GM19193 (cell line): ENCODE results near the gene EXOSC1.

Experiments
- POLR2A ChIP-seq: IDR thresholded peaks from 4 replicates; pipeline ENCODE4 v1.6.1; 2011; ENCODE audit not compliant: insufficient read depth, insufficient read length; ENCODE audit errors: extremely low read depth

EXOSC1 gene

DNA sequence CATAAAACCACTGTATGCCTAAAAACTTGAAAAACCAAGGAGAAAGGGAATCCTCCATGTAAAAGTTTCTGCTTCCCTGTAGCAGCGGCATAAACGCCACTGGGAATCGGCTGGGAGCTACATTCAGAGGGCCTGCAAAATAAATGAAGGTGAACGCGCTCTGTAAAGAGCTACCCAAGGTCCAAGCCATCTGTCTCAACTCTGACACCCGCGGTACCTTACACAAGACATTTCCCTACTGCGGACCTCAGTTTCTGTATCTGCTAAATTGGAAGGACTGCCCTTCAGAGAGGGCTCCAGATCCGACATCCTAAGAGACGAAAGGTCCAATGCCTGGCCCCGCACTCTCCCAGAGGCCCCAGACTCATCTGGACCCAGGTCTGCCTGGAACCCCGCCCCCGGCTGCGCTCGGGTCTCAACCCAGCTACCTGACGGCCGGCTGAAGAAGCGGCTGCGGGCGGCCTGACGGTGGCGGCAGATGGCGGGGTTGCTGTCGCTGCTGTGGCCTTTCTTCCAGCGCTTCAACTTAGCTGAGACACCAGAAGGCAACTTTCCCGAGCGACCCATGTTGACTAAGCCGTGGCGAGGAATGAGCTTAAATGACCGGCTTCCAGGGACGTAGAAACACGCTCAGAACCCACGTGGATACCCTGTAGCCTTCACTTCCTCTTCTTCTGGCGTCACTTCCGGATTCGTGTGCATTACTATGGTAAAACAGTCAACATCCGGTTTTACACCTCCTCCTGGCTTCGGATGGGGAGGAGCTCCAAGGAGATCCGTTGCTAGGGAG is 44.9 kb downstream of the EXOSC1 start, which contains the start of gene RRP12:
RRP12 (minus strand) TSS at position 676 of the 790 bp plus-strand sequence; CDS start at position 567, 109 bp downstream.
- TF ChIP-seq POLR2A, result peak; percentile 66

DNA sequence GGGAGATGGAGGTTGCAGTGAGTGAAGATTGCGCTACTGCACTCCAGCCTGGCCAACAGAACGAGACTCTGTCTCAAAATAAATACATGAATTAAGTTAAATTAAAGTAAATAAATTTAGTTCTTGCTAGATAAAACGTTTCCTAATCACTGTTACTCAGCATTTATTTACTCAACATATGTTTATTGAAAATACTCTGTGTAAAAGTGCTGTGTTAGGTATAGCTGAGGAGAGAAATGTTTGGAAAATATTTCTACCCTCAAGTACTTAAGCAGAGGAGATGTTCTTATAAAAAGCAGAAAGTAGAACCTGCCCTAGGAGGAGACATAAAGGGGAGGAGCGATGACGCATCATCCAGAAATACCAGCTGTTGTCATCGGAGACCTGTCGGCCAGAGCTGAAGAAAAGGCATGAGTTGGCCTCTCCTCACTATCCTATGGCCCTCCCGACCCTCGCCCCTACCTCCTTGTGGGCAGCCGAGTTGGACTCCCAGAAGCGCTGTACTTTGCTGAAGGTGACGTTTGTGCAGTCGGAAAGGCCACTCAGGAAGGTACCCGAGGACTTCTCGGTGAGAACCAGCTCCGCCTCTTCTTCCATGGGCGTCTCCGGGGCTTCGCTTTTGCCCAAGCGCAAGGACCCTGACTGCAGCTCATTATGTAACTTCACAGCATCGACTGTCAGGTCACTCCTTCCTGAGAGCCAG is 45.8 kb downstream of the EXOSC1 start:
- no peak for TF ChIP-seq POLR2A

DNA sequence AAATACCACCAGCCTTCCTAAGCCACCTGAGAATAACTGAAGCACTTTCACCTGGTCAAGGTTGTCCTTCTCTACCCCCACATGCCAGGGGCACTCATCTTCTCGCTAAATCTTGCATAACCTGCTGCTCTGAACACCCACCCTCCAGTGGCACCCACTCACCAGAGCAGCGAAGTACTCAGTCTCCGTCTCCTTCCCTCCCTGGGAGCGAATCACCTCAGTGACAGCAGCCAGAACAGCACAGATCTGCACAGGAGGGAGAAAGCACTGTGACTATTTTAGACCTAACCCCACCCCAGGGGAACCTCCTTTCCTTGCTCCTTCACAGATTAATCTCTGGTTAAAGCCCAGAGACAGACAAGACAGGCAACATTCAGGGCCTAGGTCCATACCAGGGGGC is 49.8 kb downstream of the EXOSC1 start:
- TF ChIP-seq POLR2A, result no peak

DNA sequence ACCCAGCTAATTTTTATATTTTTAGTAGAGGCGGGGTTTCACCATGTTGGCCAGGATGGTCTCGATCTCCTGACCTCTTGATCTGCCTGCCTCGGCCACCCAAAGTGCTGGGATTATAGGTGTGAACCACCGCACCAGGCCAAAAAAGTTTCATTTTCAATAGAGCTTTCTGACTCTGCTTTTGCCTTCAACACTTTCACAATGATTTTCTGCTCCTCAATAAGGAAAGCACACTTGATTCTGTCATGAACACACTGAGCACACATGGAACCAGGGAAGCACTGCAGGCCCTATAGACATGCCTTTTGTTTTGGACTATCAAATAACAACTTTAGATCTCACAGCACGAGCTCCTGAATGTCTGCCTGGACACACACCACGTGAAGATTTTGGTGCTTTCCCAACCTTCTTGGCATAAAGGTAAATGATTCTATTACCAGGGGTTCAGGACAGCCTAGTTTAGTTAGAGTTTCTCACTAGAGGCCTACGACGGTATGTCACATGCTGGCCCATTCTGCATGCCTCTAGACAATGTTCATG is 52.7 kb downstream of the EXOSC1 start:
- TF ChIP-seq POLR2A, result no peak

DNA sequence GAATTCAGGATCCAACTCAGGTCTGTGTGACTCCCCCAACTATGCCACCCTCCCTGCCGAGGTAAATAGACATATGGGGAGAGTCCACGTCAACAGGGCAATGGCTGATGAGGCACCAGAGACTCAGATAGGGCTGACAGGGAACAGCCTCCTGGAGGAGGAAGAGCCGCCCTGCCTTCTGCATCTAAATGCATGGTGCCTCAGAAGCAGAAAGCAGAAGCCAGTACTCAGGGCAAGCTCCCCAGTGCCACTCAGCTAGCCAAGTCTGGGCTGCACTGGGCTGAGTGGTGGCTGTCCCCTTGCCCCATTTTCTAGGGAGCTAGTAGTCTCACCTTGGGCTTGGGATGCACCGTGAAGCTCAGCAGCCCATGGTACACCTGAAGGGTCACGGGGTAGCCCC is 55.7 kb downstream of the EXOSC1 start:
- TF ChIP-seq POLR2A, result no peak

DNA sequence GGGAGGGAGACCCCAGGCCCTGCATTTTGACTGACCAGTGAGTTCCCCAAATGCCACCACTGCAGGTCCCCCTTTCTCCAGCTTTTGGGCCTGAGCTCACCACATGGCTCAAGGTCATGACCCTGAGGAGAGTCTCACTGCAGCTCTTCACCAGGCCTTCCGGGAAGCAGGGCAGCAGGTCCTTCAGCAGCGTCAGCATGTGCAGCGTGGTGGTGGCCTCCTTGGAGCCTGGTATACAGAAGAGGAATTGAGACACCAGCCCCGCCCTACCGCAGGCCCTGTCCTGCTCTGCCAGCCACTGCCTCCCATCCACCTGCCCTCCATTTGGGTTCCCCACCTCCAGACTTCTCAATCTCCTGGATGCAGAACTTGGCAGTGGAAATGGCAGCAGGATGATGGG is 57.7 kb downstream of the EXOSC1 start:
- TF ChIP-seq POLR2A, result no peak
